Activated naive CD8-positive, alpha-beta T cell treated with anti-CD3 and anti-CD28 coated beads, Interleukin-2, amount 50 U/mL, for 24 hours (primary cell): ENCODE data around the gene LHX5.

ENCODE experiments used
- ATAC-seq: fragments of 150-1000 bp; cut with Tn5 transposase; one replicate; pipeline ENCODE4 v1.10.0; 2021
- DNase-seq: peaks from one replicate; pipeline ENCODE4 v3.0.0; 2021
- H3K27ac Mint-ChIP-seq: one replicate; pipeline ENCODE4 v1.8.0; 2021; ENCODE audit warnings: mild to moderate bottlenecking, mixed read lengths
- H3K27me3 Mint-ChIP-seq: one replicate; pipeline ENCODE4 v1.8.0; 2021; ENCODE audit warnings: mixed read lengths
- H3K36me3 Mint-ChIP-seq: one replicate; pipeline ENCODE4 v1.8.0; 2021; ENCODE audit warnings: low read depth, mixed read lengths
- H3K4me1 Mint-ChIP-seq: one replicate; pipeline ENCODE4 v1.8.0; 2021; ENCODE audit warnings: mixed read lengths
- H3K4me3 Mint-ChIP-seq: one replicate; pipeline ENCODE4 v1.8.0; 2021; ENCODE audit warnings: mild to moderate bottlenecking, moderate library complexity, mixed read lengths
- H3K9me3 Mint-ChIP-seq: one replicate; pipeline ENCODE4 v1.8.0; 2021; ENCODE audit warnings: mixed read lengths

The LHX5 gene

GRCh38 chr12:113445544-113446171 is 26.0 kb downstream of the LHX5 start:
- no peak overlapping the region for H3K27ac Mint-ChIP-seq
- H3K36me3 Mint-ChIP-seq: no peaks in the 10 kb centered on the region
- peaks cover 4% of the 10 kb centered on the region for H3K9me3 Mint-ChIP-seq
- H3K4me3 Mint-ChIP-seq: no peak overlapping the region
- ATAC-seq (no peak), DNase-seq (no peak)
- H3K4me1 Mint-ChIP-seq: no peaks in the 10 kb centered on the region
- H3K27me3 Mint-ChIP-seq: peaks cover 34% of the 10 kb centered on the region

GRCh38 chr12:113443030-113443539 is 28.6 kb downstream of the LHX5 start:
- H3K36me3 Mint-ChIP-seq: no peaks in the 10 kb centered on the region
- peaks cover 28% of the 10 kb centered on the region for H3K27me3 Mint-ChIP-seq
- no peak overlapping the region for H3K4me3 Mint-ChIP-seq
- H3K4me1 Mint-ChIP-seq: no peaks in the 10 kb centered on the region
- DNase-seq: no peak
- ATAC-seq: no peak
- H3K9me3 Mint-ChIP-seq: peaks cover 4% of the 10 kb centered on the region
- no peak overlapping the region for H3K27ac Mint-ChIP-seq

- peaks cover 16% of the 10 kb centered on the region for H3K27me3 Mint-ChIP-seq
- peaks cover 3% of the 10 kb centered on the region for H3K9me3 Mint-ChIP-seq
- no peak overlapping the region for H3K27ac Mint-ChIP-seq
- no peak overlapping the region for H3K4me3 Mint-ChIP-seq
- no peaks in the 10 kb centered on the region for H3K36me3 Mint-ChIP-seq
- ATAC-seq (no peak), DNase-seq (no peak)
- no peaks in the 10 kb centered on the region for H3K4me1 Mint-ChIP-seq
Measured at GRCh38 chr12:113440947-113441782, 30.5 kb downstream of the LHX5 start.

GRCh38 chr12:113440336-113440735 is 31.3 kb downstream of the LHX5 start:
- Mint-ChIP-seq H3K4me3 (no peak overlapping the region), H3K4me1 (no peaks in the 10 kb centered on the region), H3K36me3 (no peaks in the 10 kb centered on the region), H3K9me3 (no peaks in the 10 kb centered on the region), H3K27ac (no peak overlapping the region), H3K27me3 (peaks cover 13% of the 10 kb centered on the region)
- DNase-seq: no peak
- ATAC-seq: no peak

- no peak for ATAC-seq
- Mint-ChIP-seq H3K9me3 (no peaks in the 10 kb centered on the region), H3K4me3 (no peak overlapping the region), H3K36me3 (no peaks in the 10 kb centered on the region), H3K27ac (no peak overlapping the region), H3K4me1 (no peaks in the 10 kb centered on the region), H3K27me3 (peaks cover 10% of the 10 kb centered on the region)
- no peak for DNase-seq
Measured at GRCh38 chr12:113439606-113440030, 32.1 kb downstream of the LHX5 start.

- H3K4me1 Mint-ChIP-seq: no peaks in the 10 kb centered on the region
Measured at GRCh38 chr12:113439301-113439597, 32.4 kb downstream of the LHX5 start.

GRCh38 chr12:113438523-113439300 is 33.0 kb downstream of the LHX5 start:
- no peaks in the 10 kb centered on the region for H3K36me3 Mint-ChIP-seq
- H3K9me3 Mint-ChIP-seq: no peaks in the 10 kb centered on the region
- ATAC-seq (no peak), DNase-seq (no peak)
- no peak overlapping the region for H3K27ac Mint-ChIP-seq
- H3K4me3 Mint-ChIP-seq: no peak overlapping the region
- H3K4me1 Mint-ChIP-seq: no peaks in the 10 kb centered on the region
- peaks cover 10% of the 10 kb centered on the region for H3K27me3 Mint-ChIP-seq

More at GRCh38 chr12:113439301-113439597, 32.4 kb downstream of the LHX5 start:
- DNase-seq (no peak), ATAC-seq (no peak)
- no peaks in the 10 kb centered on the region for H3K36me3 Mint-ChIP-seq
- no peak overlapping the region for H3K4me3 Mint-ChIP-seq
- H3K9me3 Mint-ChIP-seq: no peaks in the 10 kb centered on the region
- H3K27me3 Mint-ChIP-seq: peaks cover 10% of the 10 kb centered on the region
- H3K27ac Mint-ChIP-seq: no peak overlapping the region

- H3K36me3 Mint-ChIP-seq: no peaks in the 10 kb centered on the region
- DNase-seq: no peak
- H3K4me1 Mint-ChIP-seq: no peaks in the 10 kb centered on the region
- H3K27ac Mint-ChIP-seq: no peak overlapping the region
- H3K9me3 Mint-ChIP-seq: no peaks in the 10 kb centered on the region
- H3K4me3 Mint-ChIP-seq: no peak overlapping the region
- H3K27me3 Mint-ChIP-seq: peaks cover 3% of the 10 kb centered on the region
- ATAC-seq: no peak
Measured at GRCh38 chr12:113437729-113438100, 34.0 kb downstream of the LHX5 start.

GRCh38 chr12:113436993-113437728 is 34.5 kb downstream of the LHX5 start:
- ATAC-seq: no peak
- H3K27me3 Mint-ChIP-seq: peaks cover 3% of the 10 kb centered on the region
- no peaks in the 10 kb centered on the region for H3K4me1 Mint-ChIP-seq
- no peak overlapping the region for H3K4me3 Mint-ChIP-seq
- DNase-seq: no peak
- H3K36me3 Mint-ChIP-seq: no peaks in the 10 kb centered on the region
- H3K9me3 Mint-ChIP-seq: no peaks in the 10 kb centered on the region
- H3K27ac Mint-ChIP-seq: no peak overlapping the region

GRCh38 chr12:113436586-113436985 is 35.1 kb downstream of the LHX5 start:
- DNase-seq: no peak
- Mint-ChIP-seq H3K9me3 (no peaks in the 10 kb centered on the region), H3K27me3 (peaks cover 4% of the 10 kb centered on the region), H3K4me1 (no peaks in the 10 kb centered on the region), H3K36me3 (no peaks in the 10 kb centered on the region), H3K27ac (no peak overlapping the region), H3K4me3 (no peak overlapping the region)
- no peak for ATAC-seq

GRCh38 chr12:113435367-113435766 is 36.3 kb downstream of the LHX5 start:
- ATAC-seq: no peak
- H3K4me3 Mint-ChIP-seq: no peak overlapping the region
- H3K36me3 Mint-ChIP-seq: no peaks in the 10 kb centered on the region
- no peak for DNase-seq
- no peaks in the 10 kb centered on the region for H3K9me3 Mint-ChIP-seq
- no peak overlapping the region for H3K27ac Mint-ChIP-seq
- H3K4me1 Mint-ChIP-seq: no peaks in the 10 kb centered on the region
- peaks cover 12% of the 10 kb centered on the region for H3K27me3 Mint-ChIP-seq

- no peak overlapping the region for H3K4me3 Mint-ChIP-seq
- ATAC-seq (no peak), DNase-seq (no peak)
- no peaks in the 10 kb centered on the region for H3K9me3 Mint-ChIP-seq
- no peaks in the 10 kb centered on the region for H3K4me1 Mint-ChIP-seq
- H3K27me3 Mint-ChIP-seq: peaks cover 21% of the 10 kb centered on the region
- no peak overlapping the region for H3K27ac Mint-ChIP-seq
- no peaks in the 10 kb centered on the region for H3K36me3 Mint-ChIP-seq
Measured at GRCh38 chr12:113432986-113433385, 38.7 kb downstream of the LHX5 start.

GRCh38 chr12:113428482-113428881 is 43.2 kb downstream of the LHX5 start:
- Mint-ChIP-seq H3K36me3 (no peaks in the 10 kb centered on the region), H3K4me1 (peaks cover 3% of the 10 kb centered on the region), H3K9me3 (no peaks in the 10 kb centered on the region), H3K4me3 (no peak overlapping the region), H3K27ac (no peak overlapping the region), H3K27me3 (peaks cover 33% of the 10 kb centered on the region)
- ATAC-seq: no peak
- no peak for DNase-seq

GRCh38 chr12:113427882-113428281 is 43.8 kb downstream of the LHX5 start:
- peaks cover 33% of the 10 kb centered on the region for H3K27me3 Mint-ChIP-seq
- ATAC-seq (no peak), DNase-seq (no peak)
- H3K4me3 Mint-ChIP-seq: no peak overlapping the region
- peaks cover 3% of the 10 kb centered on the region for H3K4me1 Mint-ChIP-seq
- no peak overlapping the region for H3K27ac Mint-ChIP-seq
- no peaks in the 10 kb centered on the region for H3K9me3 Mint-ChIP-seq
- H3K36me3 Mint-ChIP-seq: no peaks in the 10 kb centered on the region
